Measurements from ENCODE around the gene GDNF.

The GDNF gene

DNA sequence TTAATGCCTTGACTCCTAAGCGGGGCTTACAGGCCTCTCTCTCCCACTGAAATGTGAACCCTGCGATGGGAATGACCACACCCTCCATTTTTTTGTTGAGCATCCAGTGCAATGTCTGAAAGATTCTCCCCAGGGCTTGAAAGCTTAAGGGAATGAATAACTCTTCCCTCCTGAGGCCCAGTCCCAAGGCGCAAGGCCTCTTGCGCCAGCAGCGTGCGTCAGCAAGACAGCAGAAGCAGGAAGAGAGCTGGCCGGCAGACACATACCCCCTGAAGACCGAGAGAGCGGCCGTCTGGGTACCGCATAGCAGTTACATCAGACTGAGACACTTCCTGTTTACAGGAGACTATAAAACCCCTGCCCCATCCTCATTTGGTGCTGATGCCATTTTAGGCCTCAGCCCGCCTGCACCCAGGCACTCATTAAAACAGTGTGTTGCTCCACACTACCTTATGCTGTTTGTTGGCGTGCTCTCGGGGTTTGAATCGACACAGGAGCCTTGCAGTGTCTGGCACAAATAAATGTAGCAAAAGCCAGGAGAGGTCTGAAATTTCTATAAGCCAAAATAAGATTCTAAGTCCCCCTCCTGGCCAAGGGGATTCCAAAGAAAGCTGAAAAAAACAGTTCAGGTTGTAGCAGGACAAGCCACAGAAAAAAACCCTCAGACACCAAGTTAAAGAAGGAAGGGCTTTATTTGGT lies 62.3 kb downstream of the GDNF start:
- no peak for DNase-seq

DNA sequence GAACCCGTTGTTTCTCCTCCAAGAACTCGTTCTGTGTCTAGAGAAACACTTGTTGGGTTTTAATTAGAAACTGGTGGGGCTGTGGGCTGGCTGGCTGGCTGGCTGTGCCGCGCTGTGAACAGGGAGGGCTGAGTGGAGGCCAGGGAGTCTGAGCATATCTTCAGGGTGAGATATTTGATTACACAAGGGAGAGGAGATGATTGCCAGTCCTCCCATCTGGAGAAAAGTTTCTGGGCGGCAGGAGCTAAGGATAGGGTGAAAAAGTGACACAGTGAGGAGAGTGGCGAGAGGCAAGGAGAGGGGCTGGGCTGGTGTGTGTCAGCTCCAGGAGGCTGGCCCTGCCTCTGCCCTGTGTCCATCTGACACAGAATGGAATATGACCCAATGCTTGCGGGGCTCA lies 63.0 kb downstream of the GDNF start:
- DNase-seq: no peak

DNA sequence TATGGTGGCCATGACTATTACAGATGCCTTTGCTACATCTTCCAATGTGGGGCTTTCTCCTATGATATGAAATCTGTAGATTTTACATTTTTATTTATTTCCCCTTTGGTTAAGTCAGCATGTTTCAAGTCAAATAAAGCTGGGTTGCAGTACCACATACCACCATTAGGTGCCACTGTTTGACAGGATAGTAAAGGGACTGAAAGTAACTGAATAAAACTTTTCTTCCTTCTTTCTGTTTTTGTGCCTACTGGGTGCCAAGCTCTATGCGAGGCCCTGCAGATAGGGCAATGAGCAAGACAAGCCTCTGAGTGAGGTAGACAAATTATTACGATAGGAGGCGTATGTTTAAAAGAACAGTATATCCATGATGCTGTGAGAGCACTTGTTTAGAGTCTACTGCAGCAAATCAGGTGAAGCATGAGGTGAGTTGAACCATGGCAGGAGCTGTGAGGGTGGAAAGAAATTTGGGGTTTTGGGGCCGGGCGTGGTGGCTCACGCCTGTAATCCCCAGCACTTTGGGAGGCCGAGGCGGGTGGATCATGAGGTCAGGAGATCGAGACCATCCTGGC lies 64.8 kb downstream of the GDNF start:
- no peak for DNase-seq

DNA sequence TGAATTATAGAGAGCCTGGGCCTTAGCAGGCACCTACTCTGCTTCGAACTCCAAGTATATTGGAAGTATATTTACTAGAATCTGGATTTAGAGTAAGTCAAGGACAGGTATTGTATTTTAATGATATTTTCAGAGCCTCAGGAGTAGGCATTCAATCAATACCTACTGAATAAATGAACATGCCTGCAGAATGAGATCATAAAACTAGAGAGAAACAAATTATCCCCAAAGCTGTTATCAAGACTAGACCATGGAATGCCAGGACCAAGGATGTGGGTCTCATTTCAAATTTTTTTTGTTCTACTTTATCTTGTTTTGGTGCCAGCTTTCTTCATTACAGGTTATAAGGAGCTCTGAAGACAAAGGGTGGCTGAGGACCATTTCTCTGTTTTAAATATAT lies 66.0 kb downstream of the GDNF start:
- DNase-seq: no peak

DNA sequence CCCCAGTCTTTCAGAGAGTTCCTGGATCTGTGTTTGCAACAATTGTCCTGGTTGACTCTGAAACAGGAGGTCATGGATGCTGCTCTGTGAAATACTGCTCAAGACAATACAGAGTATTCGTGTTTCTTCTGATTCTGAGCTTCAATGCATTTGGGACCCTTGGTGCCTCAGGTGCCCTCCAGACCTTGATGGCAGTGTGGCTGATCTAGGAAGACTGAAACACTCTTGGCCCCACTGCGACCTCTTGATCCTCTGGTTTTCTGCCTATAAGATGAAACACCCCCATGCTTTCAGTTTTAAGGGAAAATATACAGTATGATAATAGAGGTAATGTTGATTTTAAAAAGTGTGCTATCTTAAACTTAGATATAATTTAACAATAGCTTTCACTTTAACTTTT lies 67.6 kb downstream of the GDNF start:
- DNase-seq: no peak

DNA sequence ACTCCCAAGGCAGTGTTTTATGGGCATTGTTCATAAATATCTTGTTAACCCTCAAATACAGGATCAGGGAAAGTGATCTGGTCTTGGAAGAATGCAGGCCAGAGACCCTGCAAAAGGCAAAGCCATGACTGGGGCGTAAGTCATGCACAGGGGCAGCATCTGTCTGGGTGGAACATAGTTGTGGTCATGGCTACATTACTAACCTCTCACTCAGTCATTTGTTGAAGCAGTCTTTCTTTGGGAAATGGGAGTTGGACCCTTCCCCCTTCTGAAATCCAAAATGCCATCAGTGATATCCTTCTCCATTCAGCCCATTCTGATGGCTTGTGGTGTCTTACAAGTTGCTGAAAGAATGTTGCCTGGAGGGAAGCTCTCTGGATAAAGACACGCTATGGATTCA lies 68.1 kb downstream of the GDNF start:
- DNase-seq: no peak

DNA sequence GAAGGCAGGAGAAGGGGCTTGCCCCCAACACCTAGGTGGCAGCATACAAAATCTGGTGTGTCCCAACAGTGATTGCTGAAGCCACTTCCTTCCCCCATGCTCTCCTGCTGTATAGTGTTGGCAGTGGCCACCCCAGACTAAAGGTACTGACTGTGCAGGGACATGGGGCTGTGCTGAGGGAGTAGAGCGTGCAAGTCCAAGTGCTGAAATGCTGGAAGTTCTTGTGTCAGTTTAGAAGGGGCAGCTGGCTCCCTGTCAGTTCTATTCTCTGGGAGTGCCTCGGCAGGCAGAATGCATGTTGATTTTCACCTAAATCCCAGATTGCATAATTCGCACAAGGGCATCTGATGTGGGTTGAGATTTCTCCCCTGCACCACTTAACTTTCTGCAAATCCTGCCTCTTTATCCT lies 68.6 kb downstream of the GDNF start:
- no peak for DNase-seq

DNA sequence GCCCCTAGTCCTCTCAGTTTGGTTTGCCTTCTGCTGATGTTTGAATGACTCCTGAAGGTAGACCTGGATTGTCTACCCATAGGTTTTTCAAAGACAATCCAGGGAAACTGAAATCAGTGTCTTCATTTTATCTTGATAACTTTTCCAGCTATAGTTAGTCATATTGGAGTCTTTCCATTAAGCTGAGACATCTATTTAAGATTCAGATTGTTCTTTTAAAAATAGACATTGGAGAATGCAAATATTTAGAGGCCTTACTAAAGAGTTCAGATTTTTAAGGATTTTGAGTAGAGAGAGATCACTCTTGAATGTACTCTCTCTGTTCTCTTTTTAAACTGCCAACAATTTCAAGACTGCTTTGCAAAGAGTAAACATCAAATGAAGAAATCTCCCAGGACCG lies 69.1 kb downstream of the GDNF start:
- DNase-seq: no peak

DNA sequence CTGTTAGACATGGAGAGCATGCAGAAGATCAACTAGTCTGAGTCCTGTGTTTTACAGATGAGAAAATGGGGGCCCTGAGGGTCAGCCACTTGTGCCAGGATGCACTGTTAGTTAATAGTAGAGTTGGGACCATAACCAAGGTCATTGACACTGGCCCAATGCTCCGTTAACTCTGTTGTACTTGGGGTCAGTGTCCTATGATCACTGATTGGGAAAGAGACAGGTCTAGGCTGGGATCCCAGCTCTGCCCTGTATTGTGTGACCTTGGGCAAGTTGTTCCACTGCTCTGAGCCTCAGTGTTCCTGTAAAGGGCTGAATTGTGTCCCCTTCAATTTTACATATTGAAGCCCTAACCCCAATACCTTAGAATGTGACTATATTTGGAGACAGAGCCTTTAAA lies 70.0 kb downstream of the GDNF start:
- DNase-seq: no peak

DNA sequence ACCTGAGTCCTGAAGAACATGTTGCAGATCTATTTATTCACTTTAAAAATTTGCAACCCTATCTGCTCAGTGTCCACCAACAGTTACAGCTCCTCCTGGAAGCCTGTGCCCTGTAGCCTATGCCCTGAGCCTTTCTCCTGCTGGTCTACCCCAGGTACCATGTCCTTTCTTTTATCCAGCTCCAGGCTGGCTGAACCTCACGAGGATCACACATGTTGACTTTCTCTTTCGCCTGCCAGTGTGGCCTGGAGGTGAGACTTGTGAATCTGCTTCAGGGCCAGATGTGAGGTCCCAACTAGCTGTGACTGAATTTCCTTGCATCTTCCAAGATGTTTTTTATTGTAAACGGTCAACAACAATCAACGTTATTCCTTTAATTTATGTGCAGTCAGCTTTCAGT lies 70.7 kb downstream of the GDNF start:
- DNase-seq: no peak

DNA sequence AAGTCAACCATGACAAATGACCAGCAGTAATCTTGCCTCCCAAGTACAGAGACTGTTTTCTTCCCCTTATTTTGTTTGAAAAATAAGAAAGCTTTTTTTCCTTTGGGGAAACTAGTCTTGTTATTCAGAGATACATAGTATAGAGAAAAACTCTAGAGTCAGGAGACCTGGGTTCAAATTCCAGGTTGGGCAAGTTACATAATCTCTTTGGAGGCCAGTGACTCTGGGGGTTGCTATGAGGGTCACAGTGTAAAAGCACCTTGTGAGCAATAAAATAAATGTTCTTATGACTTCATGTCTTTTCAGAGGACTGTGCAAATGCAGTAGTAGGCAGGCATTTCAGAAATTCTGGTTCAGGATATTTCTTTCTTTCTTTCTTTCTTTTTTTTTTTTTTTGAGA lies 71.5 kb downstream of the GDNF start:
- no peak for DNase-seq

DNA sequence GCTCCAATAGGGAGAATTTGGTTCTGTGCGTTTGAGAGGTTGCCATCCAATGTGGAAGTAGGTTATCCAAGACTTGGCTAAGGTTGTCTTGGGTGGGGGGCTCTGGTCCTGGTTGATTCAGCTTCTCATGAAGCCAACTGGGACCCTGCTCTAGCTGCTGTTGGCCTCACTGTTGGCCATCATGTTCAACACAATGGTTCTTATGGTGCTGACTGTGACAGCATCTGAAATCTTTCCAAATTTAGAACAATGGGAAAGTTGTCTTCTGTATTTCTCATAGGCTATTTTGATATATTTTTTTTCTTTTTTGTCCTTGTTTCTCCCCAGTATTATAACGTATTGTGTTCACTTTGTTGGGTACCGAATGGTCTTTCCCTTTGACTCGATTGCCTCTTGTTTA lies 71.9 kb downstream of the GDNF start:
- DNase-seq: no peak

DNA sequence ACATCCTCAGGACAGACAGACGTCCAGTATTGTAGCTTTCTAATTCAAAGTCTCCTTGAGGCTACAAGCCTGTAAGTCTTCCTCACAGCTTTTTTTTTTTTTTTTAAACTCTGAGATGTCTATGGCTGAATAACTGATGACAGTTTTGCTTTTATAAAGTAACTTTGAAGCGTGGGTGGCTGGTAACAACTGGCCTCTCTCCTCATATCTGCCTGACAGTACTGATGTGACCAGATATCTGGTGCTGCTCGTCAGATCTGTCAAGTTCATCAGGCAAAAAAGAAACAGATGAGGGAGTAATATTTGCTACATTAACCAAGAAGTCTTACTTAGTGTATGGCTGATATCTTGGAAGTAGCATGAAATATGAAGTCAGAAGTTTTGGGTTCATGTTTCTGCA lies 72.6 kb downstream of the GDNF start:
- no peak for DNase-seq
